CD8-positive, alpha-beta memory T cell (primary cell): ENCODE measurements around the gene EXD2. TPM values are rescaled to one million over a fixed set of nuclear protein-coding genes. Genes with fewer than 3 reads are reported as not detected.
"Not testable (repeated sequence)": the region's sequence is repeated elsewhere in the genome, so short reads cannot be mapped to it uniquely, and the experiment has no call there.

ENCODE experiments used
- CTCF ChIA-PET: fragments of 350-600 bp; sonication (Branson Sonifier 250); formaldehyde crosslinking; loops from one replicate; lab custom pipeline; 2021; ENCODE audit warnings: antibody characterized with exemption; lab: Charles Lee
- POLR2A ChIA-PET: fragments of 350-600 bp; sonication (Branson Sonifier 250); formaldehyde crosslinking; loops from one replicate; lab custom pipeline; 2021; ENCODE audit warnings: antibody characterized with exemption; lab: Charles Lee
- DNase-seq, 5 donors: peaks; one replicate each; pipeline versions ENCODE4 v3.0.0 to v3.0.0-alpha.2; 2020 to 2022; ENCODE audit warnings: mixed read lengths in 1 of 5
- H3K27ac ChIP-seq: one replicate; pipeline ENCODE4 v1.7.0; 2013; ENCODE audit warnings: low read depth, mild to moderate bottlenecking, low read length, moderate library complexity
- H3K27me3 ChIP-seq: 2 replicates; pipeline ENCODE4 v1.7.0; 2013; ENCODE audit warnings: low read length, mild to moderate bottlenecking; ENCODE audit not compliant: insufficient read depth, poor library complexity, severe bottlenecking
- H3K36me3 ChIP-seq: 2 replicates; pipeline ENCODE4 v1.7.0; 2013; ENCODE audit warnings: mild to moderate bottlenecking, low read length, moderate library complexity; ENCODE audit not compliant: insufficient read depth
- H3K4me1 ChIP-seq: 2 replicates; pipeline ENCODE4 v1.7.0; 2013; ENCODE audit warnings: mild to moderate bottlenecking, low read length, moderate library complexity; ENCODE audit not compliant: insufficient read depth
- H3K4me3 ChIP-seq: 2 replicates; pipeline ENCODE4 v1.7.0; 2013; ENCODE audit warnings: mild to moderate bottlenecking, low read length
- H3K9me3 ChIP-seq: 2 replicates; pipeline ENCODE4 v1.7.0; 2013; ENCODE audit warnings: mild to moderate bottlenecking, low read length
- H3K27ac Mint-ChIP-seq, 8 donors: one replicate each; pipeline ENCODE4 v1.8.0; 2020 to 2021; ENCODE audit warnings: mixed read lengths in 8 of 8, mild to moderate bottlenecking in 6 of 8, inconsistent platforms in 3 of 8, moderate library complexity in 3 of 8
- H3K27me3 Mint-ChIP-seq, 2 donors: one replicate each; pipeline ENCODE4 v1.8.0; 2020 to 2021; ENCODE audit warnings: mixed read lengths in 2 of 2, mild to moderate bottlenecking in 1 of 2, moderate library complexity in 1 of 2
- H3K36me3 Mint-ChIP-seq, 3 donors: one replicate each; pipeline ENCODE4 v1.8.0; 2020 to 2021; ENCODE audit warnings: mixed read lengths in 3 of 3, inconsistent platforms in 1 of 3, mild to moderate bottlenecking in 1 of 3
- H3K4me1 Mint-ChIP-seq, 3 donors: one replicate each; pipeline ENCODE4 v1.8.0; 2020 to 2021; ENCODE audit warnings: mixed read lengths in 3 of 3, inconsistent platforms in 1 of 3, mild to moderate bottlenecking in 1 of 3
- H3K4me3 Mint-ChIP-seq, 7 donors: one replicate each; pipeline ENCODE4 v1.8.0; 2020 to 2021; ENCODE audit warnings: mixed read lengths in 7 of 7, mild to moderate bottlenecking in 6 of 7, moderate library complexity in 4 of 7, inconsistent platforms in 2 of 7
- H3K9me3 Mint-ChIP-seq, 5 donors: one replicate each; pipeline ENCODE4 v1.8.0; 2020 to 2022; ENCODE audit warnings: mixed read lengths in 5 of 5, mild to moderate bottlenecking in 3 of 5, moderate library complexity in 2 of 5, inconsistent platforms in 1 of 5
- polyA plus RNA-seq: library from polyadenylated mRNA; unstranded; fragments of 300-500 nt; fragmentation: Illumina TruSeq; gene quantifications from one replicate; pipeline ENCODE4 v1.2.3, GENCODE V29; 2021
- total RNA-seq, 2 experiments: library from RNA; stranded (reverse); gene quantifications; one replicate each; pipeline ENCODE4 v1.2.3, GENCODE V29; 2021

The EXD2 gene
- total and polyA plus RNA-seq, 3 experiments from 2014 or later = 9.3 to 12.5 (median 11.6) TPM

- no peaks in the 10 kb centered on the region for H3K36me3 Mint-ChIP-seq
- H3K4me3 Mint-ChIP-seq = no peak overlapping the region
- POLR2A ChIA-PET = no interaction called here
- H3K4me1 Mint-ChIP-seq = no peaks in the 10 kb centered on the region
- DNase-seq = no peak
- CTCF ChIA-PET = interaction anchor here (1.6 kb wide), 1 partner anchor 17 kb away, joined by 3 read pairs; no protein-coding TSS in a partner anchor
- no peaks in the 10 kb centered on the region for H3K27me3 ChIP-seq
- H3K9me3 ChIP-seq = no peaks in the 10 kb centered on the region
- H3K27me3 Mint-ChIP-seq = peaks cover 3 to 6% of the 10 kb centered on the region in 2 donors
- H3K9me3 Mint-ChIP-seq = no peaks in the 10 kb centered on the region
- no peak overlapping the region for H3K27ac Mint-ChIP-seq
- H3K36me3 ChIP-seq = no peaks in the 10 kb centered on the region
- no peaks in the 10 kb centered on the region for H3K4me1 ChIP-seq
- no peak overlapping the region for H3K4me3 ChIP-seq
- no peak overlapping the region for H3K27ac ChIP-seq
These were observed 20.5 kb upstream of the EXD2 start for GRCh38 chr14:69170839-69171238.

DNA sequence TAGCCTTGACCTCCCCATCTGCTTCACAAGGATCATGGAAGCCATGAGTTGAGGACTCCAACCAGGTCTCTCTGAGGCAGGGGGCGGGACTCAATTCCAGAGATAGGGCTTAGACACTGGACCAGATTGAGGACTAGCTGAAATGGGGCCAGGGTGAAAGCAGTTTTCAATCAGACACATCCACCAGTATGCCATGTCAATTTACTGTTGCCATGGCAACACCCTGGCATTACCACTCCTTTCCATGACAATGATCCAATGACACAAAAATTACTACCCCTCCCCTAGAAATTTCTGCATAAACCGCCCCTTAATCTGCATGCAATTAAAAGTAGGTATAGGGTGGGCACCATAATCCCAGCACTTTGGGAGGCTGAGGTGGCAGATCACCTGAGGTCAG lies 19.7 kb upstream of the EXD2 start:
- POLR2A ChIA-PET = interaction anchor here (0.6 kb wide), 1 partner anchor 22 kb away, joined by 3 read pairs; no protein-coding TSS in a partner anchor
- Histone ChIP-seq H3K4me3 (no peak overlapping the region), H3K27me3 (no peaks in the 10 kb centered on the region), H3K36me3 (no peaks in the 10 kb centered on the region), H3K9me3 (no peaks in the 10 kb centered on the region), H3K27ac (no peak overlapping the region), H3K4me1 (no peaks in the 10 kb centered on the region)
- DNase-seq = no peak
- peaks cover 5 to 9% of the 10 kb centered on the region in 2 donors for H3K27me3 Mint-ChIP-seq
- H3K27ac Mint-ChIP-seq = no peak overlapping the region
- CTCF ChIA-PET = no interaction called here
- H3K9me3 Mint-ChIP-seq = no peaks in the 10 kb centered on the region
- no peaks in the 10 kb centered on the region for H3K36me3 Mint-ChIP-seq
- H3K4me3 Mint-ChIP-seq = no peak overlapping the region
- no peaks in the 10 kb centered on the region for H3K4me1 Mint-ChIP-seq

DNA sequence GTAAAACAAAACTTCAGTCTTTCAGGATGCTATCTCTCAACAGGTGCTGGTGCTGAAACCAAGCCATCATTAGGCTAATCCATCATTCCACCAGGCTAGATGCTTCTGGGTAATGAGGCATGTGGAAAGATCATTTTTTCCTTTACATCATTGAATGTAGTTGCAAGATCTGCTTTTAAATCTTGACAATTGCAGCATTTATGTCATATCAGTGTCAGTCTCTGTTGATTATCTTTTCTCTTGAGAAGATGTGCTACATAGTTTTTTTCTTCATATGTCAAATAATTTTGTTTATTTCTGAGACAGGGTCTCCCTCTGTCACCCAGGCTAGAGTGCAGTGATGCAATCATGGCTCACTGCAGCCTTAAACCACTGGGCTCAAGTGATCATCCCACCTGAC lies 16.2 kb upstream of the EXD2 start:
- no peaks in the 10 kb centered on the region for H3K9me3 ChIP-seq
- peaks cover 5 to 11% of the 10 kb centered on the region in 2 donors for H3K27me3 Mint-ChIP-seq
- no peaks in the 10 kb centered on the region for H3K9me3 Mint-ChIP-seq
- H3K36me3 ChIP-seq = no peaks in the 10 kb centered on the region
- H3K27ac ChIP-seq = no peak overlapping the region
- no peak for DNase-seq
- H3K27me3 ChIP-seq = no peaks in the 10 kb centered on the region
- no peak overlapping the region for H3K4me3 ChIP-seq
- ChIA-PET CTCF (no interaction called here), POLR2A (no interaction called here)
- H3K4me1 Mint-ChIP-seq = no peaks in the 10 kb centered on the region
- no peak overlapping the region for H3K4me3 Mint-ChIP-seq
- H3K4me1 ChIP-seq = no peaks in the 10 kb centered on the region
- no peaks in the 10 kb centered on the region for H3K36me3 Mint-ChIP-seq
- H3K27ac Mint-ChIP-seq = no peak overlapping the region

- ChIA-PET CTCF (no interaction called here), POLR2A (no interaction called here)
- no peaks in the 10 kb centered on the region for H3K9me3 ChIP-seq
- Mint-ChIP-seq H3K9me3 (no peaks in the 10 kb centered on the region), H3K36me3 (peaks cover 0 to 1% (median 0%) of the 10 kb centered on the region in 3 donors), H3K4me3 (no peak overlapping the region), H3K4me1 (no peaks in the 10 kb centered on the region), H3K27ac (no peak overlapping the region), H3K27me3 (peaks cover 11 to 14% of the 10 kb centered on the region in 2 donors)
- H3K36me3 ChIP-seq = no peaks in the 10 kb centered on the region
- no peak overlapping the region for H3K4me3 ChIP-seq
- H3K4me1 ChIP-seq = no peaks in the 10 kb centered on the region
- no peaks in the 10 kb centered on the region for H3K27me3 ChIP-seq
- no peak for DNase-seq
- no peak overlapping the region for H3K27ac ChIP-seq
These were observed 9.8 kb upstream of the EXD2 start for GRCh38 chr14:69181491-69181890.

- POLR2A ChIA-PET, H3K9me3 Mint-ChIP-seq, H3K27me3 ChIP-seq, H3K36me3 ChIP-seq, H3K4me1 Mint-ChIP-seq, H3K27ac ChIP-seq, H3K36me3 Mint-ChIP-seq, DNase-seq, H3K4me3 ChIP-seq, H3K4me1 ChIP-seq, CTCF ChIA-PET, H3K4me3 Mint-ChIP-seq, H3K9me3 ChIP-seq: not testable (repeated sequence)
- peaks cover 12 to 14% of the 10 kb centered on the region in 2 donors for H3K27me3 Mint-ChIP-seq
- peak overlapping the region in 2 of 8 donors; percentile 55 to 90 for H3K27ac Mint-ChIP-seq
These were observed 8.7 kb upstream of the EXD2 start for GRCh38 chr14:69182580-69182979.

DNA sequence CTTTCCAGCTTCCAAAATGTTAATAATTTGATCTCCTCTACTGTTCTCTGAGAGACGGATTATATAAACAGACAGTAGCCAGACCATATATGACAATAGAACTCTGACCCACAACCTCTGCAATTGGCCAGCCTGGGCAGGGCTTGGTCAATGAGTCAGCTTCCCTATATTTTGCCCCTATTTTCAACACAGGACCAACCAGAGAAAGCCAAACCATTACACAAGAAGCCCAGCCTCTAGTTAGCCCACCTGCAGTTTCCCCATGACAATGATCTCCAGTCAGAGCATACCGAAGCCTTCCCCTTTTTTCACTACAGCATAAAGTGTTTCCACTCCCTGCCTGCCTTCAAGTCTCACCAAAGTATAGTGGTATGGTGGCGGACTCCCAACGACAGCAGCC lies 7.6 kb upstream of the EXD2 start:
- DNase-seq = no peak
- CTCF ChIA-PET = no interaction called here
- Histone ChIP-seq H3K4me3 (no peak overlapping the region), H3K4me1 (no peaks in the 10 kb centered on the region), H3K36me3 (no peaks in the 10 kb centered on the region), H3K9me3 (no peaks in the 10 kb centered on the region), H3K27ac (no peak overlapping the region), H3K27me3 (no peaks in the 10 kb centered on the region)
- no peak overlapping the region for H3K27ac Mint-ChIP-seq
- POLR2A ChIA-PET = no interaction called here
- H3K4me1 Mint-ChIP-seq = no peaks in the 10 kb centered on the region
- peaks cover 0 to 1% (median 0%) of the 10 kb centered on the region in 3 donors for H3K36me3 Mint-ChIP-seq
- no peaks in the 10 kb centered on the region for H3K9me3 Mint-ChIP-seq
- peaks cover 13 to 14% of the 10 kb centered on the region in 2 donors for H3K27me3 Mint-ChIP-seq
- H3K4me3 Mint-ChIP-seq = no peak overlapping the region

DNA sequence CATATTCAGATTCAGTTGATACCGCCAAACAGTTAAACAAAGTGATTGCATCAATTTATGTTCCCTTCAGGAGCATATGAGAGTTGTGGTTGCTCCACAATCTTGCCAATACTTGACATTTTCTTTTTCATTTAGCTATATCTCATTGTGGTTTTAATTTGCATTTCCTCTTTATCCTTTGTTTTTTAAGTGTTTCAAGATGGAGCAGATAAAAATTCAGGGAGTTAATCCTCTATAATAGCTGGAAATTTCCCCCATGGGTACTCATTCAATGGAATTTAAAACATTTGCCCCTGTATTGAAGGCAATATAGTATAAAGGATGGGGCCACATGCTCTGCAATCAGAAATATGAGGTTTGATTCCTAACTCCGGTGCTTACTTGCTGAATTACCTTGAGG lies 1.1 kb upstream of the EXD2 start:
- ChIA-PET CTCF (interaction anchor here (1.2 to 1.6 kb wide), 3 partner anchors 38 to 61 kb away, joined by 3 to 7 read pairs (median 4); no protein-coding TSS in a partner anchor), POLR2A (no interaction called here)

DNA sequence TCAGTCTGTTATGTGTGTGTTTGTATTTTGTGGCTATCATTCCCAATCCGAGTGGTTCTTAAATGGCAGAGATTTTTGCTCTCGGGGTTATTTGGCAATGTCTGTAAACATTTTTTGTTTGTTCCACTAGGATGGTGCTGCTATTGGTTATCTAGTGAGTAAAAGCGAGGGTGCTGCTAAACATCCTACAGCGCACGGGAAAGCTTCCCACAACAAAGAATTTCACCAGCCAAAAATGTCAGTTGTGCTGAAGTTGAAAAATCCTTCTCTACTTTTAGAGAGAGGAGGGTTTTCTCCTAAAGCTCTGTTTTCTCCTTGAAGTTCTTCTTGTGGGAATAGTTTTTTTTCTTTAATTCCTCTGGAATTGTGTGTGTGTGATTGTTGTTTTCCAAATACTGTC lies 2.4 kb downstream of the EXD2 start:
- Histone ChIP-seq H3K9me3 (no peaks in the 10 kb centered on the region), H3K4me3 (no peak overlapping the region), H3K27me3 (no peaks in the 10 kb centered on the region), H3K4me1 (no peaks in the 10 kb centered on the region), H3K36me3 (peaks cover 3% of the 10 kb centered on the region), H3K27ac (no peak overlapping the region)
- Mint-ChIP-seq H3K4me3 (peak overlapping the region in 3 of 7 donors; percentile 7 to 93 (median 9)), H3K27ac (no peak overlapping the region), H3K36me3 (peaks cover 0 to 13% (median 0%) of the 10 kb centered on the region in 3 donors), H3K27me3 (peaks cover 0 to 1% of the 10 kb centered on the region in 2 donors), H3K9me3 (no peaks in the 10 kb centered on the region), H3K4me1 (peaks cover 18 to 29% (median 23%) of the 10 kb centered on the region in 3 donors)
- no peak for DNase-seq
- ChIA-PET POLR2A (no interaction called here), CTCF (no interaction called here)

More for the DNA sequence above, 1.1 kb upstream of the EXD2 start:
- no peaks in the 10 kb centered on the region for H3K36me3 ChIP-seq
- H3K4me3 ChIP-seq = no peak overlapping the region
- peak overlapping the region in 5 of 7 donors; percentile 90 to 97 (median 93) for H3K4me3 Mint-ChIP-seq
- no peaks in the 10 kb centered on the region for H3K9me3 ChIP-seq
- H3K4me1 ChIP-seq = no peaks in the 10 kb centered on the region
- peaks cover 0 to 7% (median 0%) of the 10 kb centered on the region in 3 donors for H3K36me3 Mint-ChIP-seq
- H3K27ac Mint-ChIP-seq = no peak overlapping the region
- peaks cover 6 to 9% of the 10 kb centered on the region in 2 donors for H3K27me3 Mint-ChIP-seq
- H3K9me3 Mint-ChIP-seq = no peaks in the 10 kb centered on the region
- H3K4me1 Mint-ChIP-seq = peaks cover 16 to 23% (median 22%) of the 10 kb centered on the region in 3 donors
- no peak overlapping the region for H3K27ac ChIP-seq
- DNase-seq = no peak
- no peaks in the 10 kb centered on the region for H3K27me3 ChIP-seq
